ENCODE results near the gene SUMO1. TPM values are rescaled to one million over a fixed set of nuclear protein-coding genes. Genes with fewer than 3 reads are reported as not detected.

Gene SUMO1
- total and polyA plus RNA-seq, 2 experiments from 2014 or later = 153 to 158 TPM

GRCh38 chr2:202161151-202161835 is 77.1 kb downstream of the SUMO1 start:
- DNase-seq (ENCODE audit: low spot score) = no peak
- no peak for TF ChIP-seq CTCF (IDR thresholded peaks at IDR 0.05; ENCODE audit: poor library complexity)
- no peak for TF ChIP-seq EZH2 (IDR thresholded peaks at IDR 0.05; ENCODE audit: borderline replicate concordance)
- no peaks in the 10 kb centered on the region for H3K9me3 ChIP-seq (ENCODE audit: low read depth)
- H4K20me1 ChIP-seq (ENCODE audit: insufficient read depth, poor library complexity, severe bottlenecking) = no peaks in the 10 kb centered on the region
- 72% methylated on average over 8 of the region's 8 CpGs for WGBS (ENCODE audit: low lambda C conversion rate, missing lambda C conversion rate)
- no peak overlapping the region for H2AFZ ChIP-seq
- H3K4me3 ChIP-seq = no peak overlapping the region
- no peaks in the 10 kb centered on the region for H3K9me2 ChIP-seq (replicated peaks; ENCODE audit: insufficient read depth)
- H3K4me1 ChIP-seq (ENCODE audit: insufficient read depth) = peaks cover 17% of the 10 kb centered on the region
- no peaks in the 10 kb centered on the region for H3K36me3 ChIP-seq (replicated peaks; ENCODE audit: insufficient read depth, low read depth)
- no peaks in the 10 kb centered on the region for H3K79me2 ChIP-seq
- H3K27me3 ChIP-seq = no peaks in the 10 kb centered on the region
- no peak overlapping the region for H3K4me2 ChIP-seq
- H3K27ac ChIP-seq = no peak overlapping the region

- 72% methylated on average over 5 of the region's 5 CpGs for WGBS (ENCODE audit: low lambda C conversion rate, missing lambda C conversion rate)
- no peak overlapping the region for H2AFZ ChIP-seq
- DNase-seq (ENCODE audit: low spot score) = no peak
Observed at GRCh38 chr2:202158796-202159195, 79.6 kb downstream of the SUMO1 start.

GRCh38 chr2:202157211-202157990 is 81.0 kb downstream of the SUMO1 start:
- H3K4me1 ChIP-seq (ENCODE audit: insufficient read depth) = peaks cover 14% of the 10 kb centered on the region
- no peak overlapping the region for H3K27ac ChIP-seq
- no peak overlapping the region for H3K4me2 ChIP-seq
- TF ChIP-seq EZH2 (IDR thresholded peaks at IDR 0.05; ENCODE audit: borderline replicate concordance) = no peak
- no peak for TF ChIP-seq EZH2phosphoT487 (IDR thresholded peaks at IDR 0.05; ENCODE audit: low read depth, severe bottlenecking, unreplicated experiment)
- no peak for TF ChIP-seq CTCF (IDR thresholded peaks at IDR 0.05; ENCODE audit: poor library complexity)
- H3K79me2 ChIP-seq = no peaks in the 10 kb centered on the region
- no peak overlapping the region for H2AFZ ChIP-seq
- DNase-seq (ENCODE audit: low spot score) = no peak
- 89% methylated on average over 4 of the region's 4 CpGs for WGBS (ENCODE audit: low lambda C conversion rate, missing lambda C conversion rate)
- no peaks in the 10 kb centered on the region for H3K9me3 ChIP-seq (ENCODE audit: low read depth)
- H3K27me3 ChIP-seq = no peaks in the 10 kb centered on the region
- H3K36me3 ChIP-seq (replicated peaks; ENCODE audit: insufficient read depth, low read depth) = no peaks in the 10 kb centered on the region
- H3K4me3 ChIP-seq = no peak overlapping the region
- no peaks in the 10 kb centered on the region for H3K9me2 ChIP-seq (replicated peaks; ENCODE audit: insufficient read depth)
- no peaks in the 10 kb centered on the region for H4K20me1 ChIP-seq (ENCODE audit: insufficient read depth, poor library complexity, severe bottlenecking)

More at GRCh38 chr2:202158796-202159195, 79.6 kb downstream of the SUMO1 start:
- Histone ChIP-seq H3K9me3 (ENCODE audit: low read depth) (no peaks in the 10 kb centered on the region), H3K4me3 (no peak overlapping the region), H3K9me2 (replicated peaks; ENCODE audit: insufficient read depth) (no peaks in the 10 kb centered on the region), H3K4me1 (ENCODE audit: insufficient read depth) (peaks cover 13% of the 10 kb centered on the region), H4K20me1 (ENCODE audit: insufficient read depth, poor library complexity, severe bottlenecking) (no peaks in the 10 kb centered on the region), H3K36me3 (replicated peaks; ENCODE audit: insufficient read depth, low read depth) (no peaks in the 10 kb centered on the region), H3K79me2 (no peaks in the 10 kb centered on the region), H3K27ac (no peak overlapping the region), H3K27me3 (no peaks in the 10 kb centered on the region), H3K4me2 (no peak overlapping the region)
- TF ChIP-seq CTCF (IDR thresholded peaks at IDR 0.05; ENCODE audit: poor library complexity) = peak; percentile 54
- no peak for TF ChIP-seq EZH2phosphoT487 (IDR thresholded peaks at IDR 0.05; ENCODE audit: low read depth, severe bottlenecking, unreplicated experiment)

Small RNAs within 50 kb of the gene (small RNA-seq; reads per million reads assigned to genes)
- gene AC079354.2 (not detected), gene RF00575 (not detected), gene SNORD70 (821 reads per million, percentile 99 among the genes with 10 or more reads in this experiment)

Other genes with a start within 250 kb of the SUMO1 start
- gene FZD7, start 204.7 kb downstream of the SUMO1 start, total RNA-seq = 28.3 and 31.2 TPM in 2 replicates
- gene FZD7, start 204.7 kb downstream of the SUMO1 start, polyA plus RNA-seq = 13.4 and 15.4 TPM in 2 replicates
- 0.27 TPM in 1 of 2 replicates, not detected in the other for gene KIAA2012, start 165.3 kb downstream of the SUMO1 start, total RNA-seq
- 0.05 TPM in 1 of 2 replicates, not detected in the other for gene KIAA2012, start 165.3 kb downstream of the SUMO1 start, polyA plus RNA-seq
- gene NOP58, start 27.2 kb upstream of the SUMO1 start, total RNA-seq = 51.9 and 57.0 TPM in 2 replicates
- gene NOP58, start 27.2 kb upstream of the SUMO1 start, polyA plus RNA-seq = 57.3 and 65.4 TPM in 2 replicates
- 40.9 and 42.2 TPM in 2 replicates for gene BMPR2, start 137.7 kb upstream of the SUMO1 start, total RNA-seq
- gene BMPR2, start 137.7 kb upstream of the SUMO1 start, polyA plus RNA-seq = 12.5 and 13.2 TPM in 2 replicates

Measured in hepatocyte (in vitro differentiated cells).